ENCODE results near the gene HEPACAM2. TPM values are rescaled to one million over a fixed set of nuclear protein-coding genes. Genes with fewer than 3 reads are reported as not detected.

The HEPACAM2 gene
- total and polyA plus RNA-seq, 12 donors: 0.03 to 0.39 (median 0.22) TPM; not detected in 6

DNA sequence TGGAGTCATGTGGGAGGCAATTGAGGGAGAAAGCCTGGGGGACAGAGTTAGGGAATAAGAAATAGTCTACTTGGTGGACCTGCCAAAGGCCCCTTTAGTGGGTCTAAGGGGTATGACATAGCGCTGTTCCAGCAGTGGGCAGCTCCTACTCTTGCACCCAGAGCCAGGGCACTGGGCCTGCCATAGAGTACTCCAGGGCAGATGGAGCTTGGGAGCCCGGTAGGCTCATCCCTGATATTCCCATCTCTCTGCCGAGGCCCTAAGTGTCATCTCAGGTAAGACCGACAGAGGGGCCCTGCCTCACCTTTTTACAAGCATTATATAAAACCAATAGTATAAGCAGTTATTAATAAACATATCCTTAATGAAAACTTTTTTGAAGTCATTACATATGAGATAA is 87.7 kb downstream of the HEPACAM2 start:
- TF ChIP-seq, protein P1, sequence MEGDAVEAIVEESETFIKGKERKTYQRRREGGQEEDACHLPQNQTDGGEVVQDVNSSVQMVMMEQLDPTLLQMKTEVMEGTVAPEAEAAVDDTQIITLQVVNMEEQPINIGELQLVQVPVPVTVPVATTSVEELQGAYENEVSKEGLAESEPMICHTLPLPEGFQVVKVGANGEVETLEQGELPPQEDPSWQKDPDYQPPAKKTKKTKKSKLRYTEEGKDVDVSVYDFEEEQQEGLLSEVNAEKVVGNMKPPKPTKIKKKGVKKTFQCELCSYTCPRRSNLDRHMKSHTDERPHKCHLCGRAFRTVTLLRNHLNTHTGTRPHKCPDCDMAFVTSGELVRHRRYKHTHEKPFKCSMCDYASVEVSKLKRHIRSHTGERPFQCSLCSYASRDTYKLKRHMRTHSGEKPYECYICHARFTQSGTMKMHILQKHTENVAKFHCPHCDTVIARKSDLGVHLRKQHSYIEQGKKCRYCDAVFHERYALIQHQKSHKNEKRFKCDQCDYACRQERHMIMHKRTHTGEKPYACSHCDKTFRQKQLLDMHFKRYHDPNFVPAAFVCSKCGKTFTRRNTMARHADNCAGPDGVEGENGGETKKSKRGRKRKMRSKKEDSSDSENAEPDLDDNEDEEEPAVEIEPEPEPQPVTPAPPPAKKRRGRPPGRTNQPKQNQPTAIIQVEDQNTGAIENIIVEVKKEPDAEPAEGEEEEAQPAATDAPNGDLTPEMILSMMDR (IDR thresholded peaks at IDR 0.05): no peak
- TF ChIP-seq POLR2A (IDR thresholded peaks at IDR 0.05): no peak
- Histone ChIP-seq H3K4me3 (no peak overlapping the region), H3K27ac (no peak overlapping the region), H3K4me1 (replicated peaks in 1 of 2) (no peaks in the 10 kb centered on the region), H3K36me3 (replicated peaks in 1 of 2) (peaks cover 0 to 30% of the 10 kb centered on the region in 2 donors), H3K9me3 (replicated peaks in 1 of 3) (no peaks in the 10 kb centered on the region), H3K27me3 (no peaks in the 10 kb centered on the region)
- intact Hi-C loops (cut with DNase I): no loop called here
- 90 to 96% (median 96%) methylated on average over 4 of the region's 4 CpGs for WGBS, 4 donors
- DNase-seq: no peak

Other genes with a start within 250 kb of the HEPACAM2 start
- 10 to 100 TPM in 5 of 9 donors, 1 to 10 TPM in 4; 3.1 to 24.3 (median 10.3) TPM for gene SAMD9, start 108.5 kb downstream of the HEPACAM2 start, total RNA-seq
- gene SAMD9, start 108.5 kb downstream of the HEPACAM2 start, polyA plus RNA-seq: 10 to 100 TPM in 1 of 3 donors, 1 to 10 TPM in 2; 1.7 to 11.8 (median 2.9) TPM
- gene SAMD9L, start 78.1 kb downstream of the HEPACAM2 start, total RNA-seq: 10 to 100 TPM in 5 of 9 donors, 1 to 10 TPM in 4; 4.5 to 28.0 (median 10.6) TPM
- 10 to 100 TPM in 1 of 3 donors, 1 to 10 TPM in 2; 4.9 to 12.6 (median 9.3) TPM for gene SAMD9L, start 78.1 kb downstream of the HEPACAM2 start, polyA plus RNA-seq
- gene VPS50, start 5.9 kb upstream of the HEPACAM2 start, total RNA-seq: 10 to 100 TPM; 11.7 to 60.6 (median 24.8) TPM
- 10 to 100 TPM in 1 of 3 donors, 1 to 10 TPM in 2; 6.9 to 28.5 (median 8.0) TPM for gene VPS50, start 5.9 kb upstream of the HEPACAM2 start, polyA plus RNA-seq